Upper lobe of left lung (tissue), 6 donors: ENCODE data around the gene RHBDF1. TPM values are rescaled to one million over a fixed set of nuclear protein-coding genes. Genes with fewer than 3 reads are reported as not detected.

Source experiments
- ATAC-seq, 2 donors: fragments of 200-7000 bp; cut with Tn5 transposase; one replicate each; pipeline ENCODE4 v1.9.1; 2022; ENCODE audit warnings: mild to moderate bottlenecking in 2 of 2, moderate library complexity in 2 of 2; ENCODE audit not compliant: low FRiP score in 2 of 2
- DNase-seq, 2 donors: peaks; one replicate each; pipeline ENCODE4 v3.0.0-alpha.2; 2019 to 2020
- H3K27ac ChIP-seq, 4 donors: fragments of 200-600 bp; sonication (generic); one replicate each; pipeline ENCODE4 v1.5.1; 2016 to 2019
- H3K27me3 ChIP-seq, 4 donors: fragments of 200-600 bp; sonication (generic); one replicate each; pipeline ENCODE4 v1.5.1; 2017 to 2019
- H3K36me3 ChIP-seq, 4 donors: fragments of 200-600 bp; sonication (generic); one replicate each; pipeline ENCODE4 v1.5.1; 2016 to 2019
- H3K4me1 ChIP-seq, 4 donors: fragments of 200-600 bp; sonication (generic); one replicate each; pipeline ENCODE4 v1.5.1; 2018 to 2019
- H3K4me3 ChIP-seq, 4 donors: fragments of 200-600 bp; sonication (generic); one replicate each; pipeline ENCODE4 v1.5.1; 2017 to 2019; ENCODE audit warnings: mild to moderate bottlenecking in 2 of 4, moderate library complexity in 1 of 4
- H3K9me3 ChIP-seq, 4 donors: fragments of 200-600 bp; sonication (generic); one replicate each; pipeline ENCODE4 v1.5.1; 2018 to 2019
- EP300 ChIP-seq, 4 donors: sonication (generic); formaldehyde crosslinking; IDR thresholded peaks; one replicate each; pipeline ENCODE4 v1.5.1; 2017; ENCODE audit warnings: antibody characterized with exemption in 4 of 4, control low read depth in 2 of 4
- POLR2A ChIP-seq, 4 donors: fragments of 450-650 bp; IDR thresholded peaks; one replicate each; pipeline ENCODE4 v1.5.1; 2016 to 2017; ENCODE audit warnings: antibody characterized with exemption in 4 of 4, mild to moderate bottlenecking in 2 of 4
- POLR2AphosphoS5 ChIP-seq, 2 donors: sonication (generic); formaldehyde crosslinking; IDR thresholded peaks; one replicate each; pipeline ENCODE4 v1.5.1; 2017; ENCODE audit warnings: antibody characterized with exemption in 2 of 2
- WGBS, 2 donors: methylation state at CpG; one replicate each; pipeline ENCODE4 v1.1.5; 2017 to 2018; 5-methylcytosine and 5-hydroxymethylcytosine counted together
- total RNA-seq, 6 donors: library from RNA; depleted of rRNA in 4 of 6; stranded (reverse); fragments of >200 nt in 4 of 6; gene quantifications; one replicate each; pipeline versions ENCODE4 v1.1.0 to v1.2.1, GENCODE V29; 2016 to 2021
- TF ChIP-seq, protein P1 (sequence below), 6 experiments: fragments of 450-650 bp in 4 of 6; fragments of 200-600 bp in 2 of 6; sonication (generic) in 2 of 6; IDR thresholded peaks; one replicate each; pipeline ENCODE4 v1.5.1; 2016 to 2019; ENCODE audit warnings: antibody characterized with exemption in 6 of 6
- donor health status: DM: no; HTN: no; CAD: no; lungs with moderate emphysema.
- donor health status: DM: no; HTN: yes; CAD: no; lungs with severe emphysema.

Gene RHBDF1
- total RNA-seq, 6 donors from 2014 or later, result 24.4 to 110 (median 46.3) TPM

GRCh38 chr16:67183-67791 is 5.1 kb downstream of the RHBDF1 start:
- 86% methylated on average over 5 to 9 of the region's 10 CpGs for WGBS, 2 donors
- H3K27ac ChIP-seq, result peak overlapping the region in 1 of 4 donors; percentile 42

DNA sequence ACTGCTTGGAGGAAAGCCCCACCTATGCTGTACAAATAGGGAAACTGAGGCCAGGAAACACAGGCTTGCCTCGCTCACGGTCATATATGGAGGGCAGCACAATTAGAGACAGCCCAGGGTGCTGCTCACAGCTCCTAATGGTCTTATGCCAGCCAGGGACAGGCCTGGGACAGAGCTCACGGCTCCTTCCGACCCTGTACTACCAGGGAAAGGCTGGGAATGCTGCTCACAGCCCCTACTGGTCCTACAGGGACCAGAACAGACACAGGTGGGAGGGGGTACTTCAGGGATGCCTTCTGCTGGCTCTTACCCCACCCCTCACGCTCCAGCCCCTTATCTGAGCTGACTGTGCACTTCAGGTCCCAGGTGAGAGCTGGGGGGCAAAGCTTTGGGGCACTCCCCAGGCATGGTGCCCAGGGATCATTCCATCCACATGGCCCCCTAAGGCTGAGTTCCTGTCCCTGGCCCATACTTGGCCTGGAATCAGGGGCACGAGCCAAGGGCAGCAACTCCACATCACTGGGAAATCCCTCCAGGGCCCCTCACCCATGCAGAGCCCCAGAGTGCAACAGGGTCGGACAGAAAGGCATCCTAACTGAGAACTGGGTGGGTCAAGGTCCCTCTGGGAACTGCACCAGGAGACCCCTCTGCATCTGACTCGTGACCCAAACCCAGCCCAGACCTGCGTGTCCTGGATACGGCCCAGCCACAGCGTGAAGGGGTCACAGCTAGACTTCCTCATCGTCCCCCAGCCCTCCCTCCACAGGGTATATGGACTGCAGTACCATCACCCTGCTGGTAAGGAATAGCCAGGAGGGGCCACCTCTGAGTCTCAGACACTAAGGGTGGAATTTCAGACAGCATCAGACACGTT is 5.9 kb downstream of the RHBDF1 start:
- H3K4me3 ChIP-seq, result no peak overlapping the region
- peaks cover 21 to 51% (median 33%) of the 10 kb centered on the region in 4 donors for H3K4me1 ChIP-seq
- TF ChIP-seq EP300 (IDR thresholded peaks at IDR 0.05) (no peak), POLR2AphosphoS5 (IDR thresholded peaks at IDR 0.05) (no peak), POLR2A (IDR thresholded peaks at IDR 0.05) (no peak)
- TF ChIP-seq, protein P1, sequence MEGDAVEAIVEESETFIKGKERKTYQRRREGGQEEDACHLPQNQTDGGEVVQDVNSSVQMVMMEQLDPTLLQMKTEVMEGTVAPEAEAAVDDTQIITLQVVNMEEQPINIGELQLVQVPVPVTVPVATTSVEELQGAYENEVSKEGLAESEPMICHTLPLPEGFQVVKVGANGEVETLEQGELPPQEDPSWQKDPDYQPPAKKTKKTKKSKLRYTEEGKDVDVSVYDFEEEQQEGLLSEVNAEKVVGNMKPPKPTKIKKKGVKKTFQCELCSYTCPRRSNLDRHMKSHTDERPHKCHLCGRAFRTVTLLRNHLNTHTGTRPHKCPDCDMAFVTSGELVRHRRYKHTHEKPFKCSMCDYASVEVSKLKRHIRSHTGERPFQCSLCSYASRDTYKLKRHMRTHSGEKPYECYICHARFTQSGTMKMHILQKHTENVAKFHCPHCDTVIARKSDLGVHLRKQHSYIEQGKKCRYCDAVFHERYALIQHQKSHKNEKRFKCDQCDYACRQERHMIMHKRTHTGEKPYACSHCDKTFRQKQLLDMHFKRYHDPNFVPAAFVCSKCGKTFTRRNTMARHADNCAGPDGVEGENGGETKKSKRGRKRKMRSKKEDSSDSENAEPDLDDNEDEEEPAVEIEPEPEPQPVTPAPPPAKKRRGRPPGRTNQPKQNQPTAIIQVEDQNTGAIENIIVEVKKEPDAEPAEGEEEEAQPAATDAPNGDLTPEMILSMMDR (IDR thresholded peaks at IDR 0.05), result no peak
- H3K27me3 ChIP-seq, result no peaks in the 10 kb centered on the region
- DNase-seq (no peak), ATAC-seq (no peak)
- WGBS, 2 donors, result 86 to 94% methylated on average over 6 to 13 of the region's 13 CpGs
- peaks cover 0 to 37% (median 30%) of the 10 kb centered on the region in 4 donors for H3K36me3 ChIP-seq
- H3K9me3 ChIP-seq, result no peaks in the 10 kb centered on the region
- peak overlapping the region in 1 of 4 donors; percentile 42 for H3K27ac ChIP-seq

More at GRCh38 chr16:67183-67791, 5.1 kb downstream of the RHBDF1 start:
- TF ChIP-seq, protein P1 (IDR thresholded peaks at IDR 0.05), result no peak
- TF ChIP-seq POLR2AphosphoS5 (IDR thresholded peaks at IDR 0.05) (no peak), POLR2A (IDR thresholded peaks at IDR 0.05) (no peak), EP300 (IDR thresholded peaks at IDR 0.05) (no peak)
- no peaks in the 10 kb centered on the region for H3K9me3 ChIP-seq
- H3K36me3 ChIP-seq, result peaks cover 0 to 30% (median 23%) of the 10 kb centered on the region in 4 donors
- ATAC-seq, result no peak
- no peak for DNase-seq
- H3K4me1 ChIP-seq, result peaks cover 21 to 58% (median 34%) of the 10 kb centered on the region in 4 donors
- H3K4me3 ChIP-seq, result no peak overlapping the region
- H3K27me3 ChIP-seq, result no peaks in the 10 kb centered on the region

GRCh38 chr16:65745-66144 is 6.7 kb downstream of the RHBDF1 start:
- peak; percentile 87 to 95 for DNase-seq
- Histone ChIP-seq H3K9me3 (no peaks in the 10 kb centered on the region), H3K4me3 (no peak overlapping the region), H3K27me3 (no peaks in the 10 kb centered on the region), H3K4me1 (peaks cover 15 to 43% (median 26%) of the 10 kb centered on the region in 4 donors), H3K27ac (peak overlapping the region in 1 of 4 donors; percentile 5), H3K36me3 (peaks cover 6 to 45% (median 38%) of the 10 kb centered on the region in 4 donors)
- peak in 1 of 2 donors; percentile 81 for ATAC-seq
- WGBS, 2 donors, result 24 to 39% methylated on average over 5 to 17 of the region's 17 CpGs
- TF ChIP-seq, protein P1 (IDR thresholded peaks at IDR 0.05), result peak; percentile 92 to 99 (median 97)
- no peak for TF ChIP-seq POLR2AphosphoS5 (IDR thresholded peaks at IDR 0.05)

DNA sequence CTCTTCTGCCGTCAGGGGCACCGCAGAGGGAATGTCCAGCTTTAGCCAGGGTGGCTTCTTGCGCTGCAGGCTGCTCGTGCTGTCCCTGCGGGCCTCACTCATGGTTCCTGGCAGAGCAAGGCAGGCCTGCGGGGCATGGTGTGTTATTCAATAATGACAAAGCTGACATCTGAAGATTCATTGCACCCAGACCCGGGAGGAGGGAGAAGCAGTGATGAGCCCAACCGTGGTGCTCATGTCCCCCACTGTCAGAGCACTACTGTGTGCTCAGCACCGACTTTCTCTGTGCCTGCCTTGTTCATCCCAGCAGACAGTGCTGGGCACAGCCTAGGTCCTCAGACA is 7.5 kb downstream of the RHBDF1 start:
- DNase-seq (no peak), ATAC-seq (no peak)
- WGBS, 2 donors, result 69 to 90% methylated on average over 4 to 9 of the region's 9 CpGs
- no peaks in the 10 kb centered on the region for H3K27me3 ChIP-seq
- no peaks in the 10 kb centered on the region for H3K9me3 ChIP-seq
- H3K36me3 ChIP-seq, result peaks cover 6 to 54% (median 44%) of the 10 kb centered on the region in 4 donors
- H3K4me1 ChIP-seq, result peaks cover 8 to 35% (median 18%) of the 10 kb centered on the region in 4 donors
- no peak overlapping the region for H3K27ac ChIP-seq
- TF ChIP-seq EP300 (IDR thresholded peaks at IDR 0.05) (no peak), POLR2A (IDR thresholded peaks at IDR 0.05) (no peak), POLR2AphosphoS5 (IDR thresholded peaks at IDR 0.05) (no peak)
- H3K4me3 ChIP-seq, result no peak overlapping the region
